H1 (cell line): ENCODE data around the gene SYNGR4. TPM values are rescaled to one million over a fixed set of nuclear protein-coding genes. Genes with fewer than 3 reads are reported as not detected.

Experiments
- CTCF ChIA-PET: fragments of 300-600 bp; sonication (Branson Sonifier 250); formaldehyde crosslinking; loops from one replicate; lab custom pipeline; 2021; ENCODE audit not compliant: partially characterized antibody; lab: Charles Lee
- POLR2A ChIA-PET: fragments of 300-600 bp; sonication (Branson Sonifier 250); formaldehyde crosslinking; loops from one replicate; lab custom pipeline; 2021; ENCODE audit warnings: inconsistent platforms; ENCODE audit not compliant: partially characterized antibody; lab: Charles Lee
- DNase-seq, 2 experiments: peaks; one replicate each; pipeline versions ENCODE4 v3.0.0 to v3.0.0-alpha.2; 2010 to 2022; ENCODE audit warnings: low spot score in 2 of 2, low read depth in 1 of 2, mixed read lengths in 1 of 2
- FAIRE-seq: peaks from 2 replicates; lab custom pipeline; 2011; peaks lifted over from hg19 to GRCh38; lab: Jason Lieb, UNC
- H2AFZ ChIP-seq: 2 replicates; pipeline ENCODE4 v1.8.1; 2012; ENCODE audit warnings: low read length, inconsistent platforms
- H2AK5ac ChIP-seq: 2 replicates; pipeline ENCODE4 v1.6.1; 2013; ENCODE audit warnings: low read depth, low read length
- H2BK120ac ChIP-seq: replicated peaks from 2 replicates; pipeline ENCODE3; 2013; ENCODE audit warnings: low read depth, low read length, inconsistent platforms
- H2BK12ac ChIP-seq: 2 replicates; pipeline ENCODE4 v1.6.1; 2013; ENCODE audit warnings: low read depth, low read length
- H2BK15ac ChIP-seq: 2 replicates; pipeline ENCODE4 v1.6.1; 2013; ENCODE audit warnings: low read length
- H2BK20ac ChIP-seq: 2 replicates; pipeline ENCODE4 v1.6.1; 2013; ENCODE audit warnings: low read length
- H2BK5ac ChIP-seq: 2 replicates; pipeline ENCODE4 v1.6.1; 2013; ENCODE audit warnings: low read depth, low read length
- H3K14ac ChIP-seq: 2 replicates; pipeline ENCODE4 v1.6.1; 2013; ENCODE audit warnings: inconsistent platforms; ENCODE audit not compliant: insufficient read length
- H3K18ac ChIP-seq: 2 replicates; pipeline ENCODE4 v1.6.1; 2013; ENCODE audit warnings: low read length; ENCODE audit errors: extremely low read depth
- H3K23ac ChIP-seq: 2 replicates; pipeline ENCODE4 v1.6.1; 2013; ENCODE audit warnings: inconsistent platforms; ENCODE audit not compliant: insufficient read length
- H3K23me2 ChIP-seq: 2 replicates; pipeline ENCODE4 v1.6.1; 2013; ENCODE audit warnings: low read depth, low read length
- H3K27ac ChIP-seq: 2 replicates; pipeline ENCODE4 v1.6.1; 2011; ENCODE audit warnings: low read depth, low read length, inconsistent platforms
- H3K27me3 ChIP-seq, 4 experiments: replicated peaks in 1 of 4; 1 replicate in 1 of 4; 2 replicates in 3 of 4; pipeline versions ENCODE4 v1.6.1 to v1.8.1; 2011 to 2013; ENCODE audit warnings: low read length in 3 of 4, mild to moderate bottlenecking in 3 of 4, inconsistent platforms in 2 of 4, mixed read lengths in 2 of 4, moderate library complexity in 1 of 4; ENCODE audit not compliant: control insufficient read depth in 3 of 4, insufficient read depth in 3 of 4; ENCODE audit errors: extremely low read depth in 1 of 4
- H3K36me3 ChIP-seq, 4 experiments: 2 replicates each; pipeline versions ENCODE4 v1.6.1 to v1.8.1; 2011 to 2013; ENCODE audit warnings: mild to moderate bottlenecking in 4 of 4, low read length in 3 of 4, moderate library complexity in 2 of 4, control low read depth in 1 of 4, inconsistent platforms in 1 of 4; ENCODE audit not compliant: insufficient read depth in 4 of 4, control insufficient read depth in 2 of 4
- H3K4ac ChIP-seq: replicated peaks from 2 replicates; pipeline ENCODE3; 2013; ENCODE audit warnings: low read length, low read depth, mixed read lengths, inconsistent platforms; ENCODE audit not compliant: insufficient read length
- H3K4me1 ChIP-seq, 4 experiments: replicated peaks in 1 of 4; 1 replicate in 1 of 4; 2 replicates in 3 of 4; pipeline versions ENCODE4 v1.6.1 to v1.8.1; 2011 to 2013; ENCODE audit warnings: low read length in 3 of 4, inconsistent platforms in 2 of 4, mixed read lengths in 1 of 4; ENCODE audit not compliant: insufficient read depth in 4 of 4, control insufficient read depth in 3 of 4
- H3K4me2 ChIP-seq, 2 experiments: 2 replicates each; pipeline versions ENCODE4 v1.6.1 to v1.8.1; 2011 to 2013; ENCODE audit warnings: low read depth in 2 of 2, low read length in 2 of 2, control low read depth in 1 of 2, inconsistent platforms in 1 of 2, mild to moderate bottlenecking in 1 of 2; ENCODE audit not compliant: insufficient read depth in 1 of 2
- H3K4me3 ChIP-seq, 4 experiments: fragments of 200-600, 300-600 bp in 1 of 4; sonication (generic), shearing (Covaris generic), sonication (Bioruptor Twin) in 1 of 4; 2 replicates each; pipeline versions ENCODE4 v1.5.1 to v1.8.1; 2011 to 2016; ENCODE audit warnings: low read length in 4 of 4, low read depth in 3 of 4, control low read depth in 2 of 4, inconsistent platforms in 2 of 4, mild to moderate bottlenecking in 2 of 4, mixed read lengths in 1 of 4, moderate library complexity in 1 of 4; ENCODE audit not compliant: insufficient read depth in 2 of 4; ENCODE audit errors: extremely low read depth in 1 of 4
- H3K56ac ChIP-seq: replicated peaks from 2 replicates; pipeline ENCODE3; 2013; ENCODE audit warnings: low read depth, mild to moderate bottlenecking, mixed read lengths, low read length, inconsistent platforms; ENCODE audit not compliant: insufficient read length
- H3K79me1 ChIP-seq: 2 replicates; pipeline ENCODE4 v1.6.1; 2013; ENCODE audit warnings: low read depth, low read length, control low read depth
- H3K79me2 ChIP-seq, 2 experiments: 2 replicates each; pipeline versions ENCODE4 v1.6.1 to v1.8.1; 2012 to 2013; ENCODE audit warnings: low read length in 2 of 2, mild to moderate bottlenecking in 2 of 2, inconsistent platforms in 1 of 2; ENCODE audit not compliant: insufficient read depth in 2 of 2, control insufficient read depth in 1 of 2
- H3K9ac ChIP-seq, 4 experiments: replicated peaks in 1 of 4; 1 replicate in 1 of 4; 2 replicates in 3 of 4; pipeline versions ENCODE4 v1.6.1 to v1.8.1; 2011 to 2013; ENCODE audit warnings: low read depth in 3 of 4, low read length in 3 of 4, control low read depth in 2 of 4, mild to moderate bottlenecking in 2 of 4, moderate library complexity in 2 of 4, inconsistent platforms in 1 of 4; ENCODE audit errors: extremely low read depth in 1 of 4
- H3K9me3 ChIP-seq, 2 experiments: 2 replicates each; pipeline versions ENCODE4 v1.6.1 to v1.8.1; 2012 to 2013; ENCODE audit warnings: mild to moderate bottlenecking in 2 of 2, moderate library complexity in 2 of 2, control low read depth in 1 of 2, inconsistent platforms in 1 of 2, low read depth in 1 of 2, low read length in 1 of 2, mixed read lengths in 1 of 2; ENCODE audit not compliant: insufficient read depth in 2 of 2
- H4K20me1 ChIP-seq, 2 experiments: replicated peaks in 1 of 2; 2 replicates each; pipeline versions ENCODE3 to v1.8.1; 2011 to 2013; ENCODE audit warnings: inconsistent platforms in 2 of 2, low read length in 2 of 2, mild to moderate bottlenecking in 1 of 2; ENCODE audit not compliant: insufficient read depth in 2 of 2, control insufficient read depth in 1 of 2
- H4K5ac ChIP-seq: 2 replicates; pipeline ENCODE4 v1.6.1; 2013; ENCODE audit warnings: low read length, low read depth, mixed read lengths, inconsistent platforms; ENCODE audit not compliant: insufficient read length
- H4K8ac ChIP-seq: 2 replicates; pipeline ENCODE4 v1.8.0; 2013; ENCODE audit warnings: mild to moderate bottlenecking, moderate library complexity, low read length, inconsistent platforms; ENCODE audit not compliant: insufficient read depth; ENCODE audit errors: extremely low read depth
- H4K91ac ChIP-seq: replicated peaks from 2 replicates; pipeline ENCODE3; 2013; ENCODE audit warnings: low read length, mixed read lengths, inconsistent platforms; ENCODE audit not compliant: insufficient read length
- CTBP2 ChIP-seq: IDR thresholded peaks from 2 replicates; pipeline ENCODE4 v1.7.0; 2011; ENCODE audit warnings: borderline replicate concordance, mild to moderate bottlenecking, moderate library complexity, mixed read lengths, low read length; ENCODE audit not compliant: insufficient read depth, insufficient read length
- KDM1A ChIP-seq: fragments of 200-600, 300-600 bp; sonication (generic); IDR thresholded peaks from 2 replicates; pipeline ENCODE4 v1.7.1; 2016; ENCODE audit warnings: mild to moderate bottlenecking, low read length, borderline replicate concordance
- SP2 ChIP-seq: IDR thresholded peaks from 2 replicates; pipeline ENCODE4 v1.6.1; 2012; ENCODE audit warnings: mild to moderate bottlenecking, low read length, inconsistent platforms
- SUZ12 ChIP-seq: fragments of 200-600 bp; sonication (generic); IDR thresholded peaks from 2 replicates; pipeline ENCODE4 v1.6.1; 2012; ENCODE audit warnings: mild to moderate bottlenecking, inconsistent platforms, low read length, moderate library complexity, mixed read lengths
- WGBS, 2 experiments: shearing (Covaris generic) in 1 of 2; methylation state at CpG; one replicate each; pipeline versions ENCODE4 v1.1.6 to v1.1.7; 2013 to 2015; ENCODE audit warnings: low lambda C conversion rate in 2 of 2, mixed read lengths in 2 of 2, inconsistent platforms in 1 of 2, low coverage in 1 of 2, missing lambda C conversion rate in 1 of 2; ENCODE audit not compliant: insufficient replicate concordance in 2 of 2, insufficient coverage in 1 of 2, insufficient read length in 1 of 2; ENCODE audit errors: extremely low coverage in 1 of 2, missing lambda C conversion rate in 1 of 2; 5-methylcytosine and 5-hydroxymethylcytosine counted together
- polyA plus RNA-seq, 7 experiments: library from polyadenylated mRNA; depleted of rRNA in 3 of 7; stranded (reverse) in 5 of 7; unstranded in 2 of 7; fragments of >200 nt in 5 of 7; fragments of 200-250 nt in 2 of 7; gene quantifications; 1 replicate in 5 of 7; 2 replicates in 1 of 7; 4 replicates in 1 of 7; pipeline versions ENCODE4 v1.2.1 to v1.2.3, GENCODE V29; 2011 to 2013; ENCODE audit warnings: missing spikeins in 2 of 7, mixed read lengths in 2 of 7
- total RNA-seq: library from RNA; stranded (reverse); fragmentation: NEBNext Ultra II Directional; extraction: Animal tissue kit (Norgen Biotek cat#: 25700); gene quantifications from 2 replicates; pipeline ENCODE4 v1.2.1, GENCODE V29; 2021

The SYNGR4 gene
- total and polyA plus RNA-seq, 2 of the 8 experiments (the other 6 are each of a cell fraction or from before 2014, with no cell fraction given), result 0.41 TPM; not detected in 1

DNA sequence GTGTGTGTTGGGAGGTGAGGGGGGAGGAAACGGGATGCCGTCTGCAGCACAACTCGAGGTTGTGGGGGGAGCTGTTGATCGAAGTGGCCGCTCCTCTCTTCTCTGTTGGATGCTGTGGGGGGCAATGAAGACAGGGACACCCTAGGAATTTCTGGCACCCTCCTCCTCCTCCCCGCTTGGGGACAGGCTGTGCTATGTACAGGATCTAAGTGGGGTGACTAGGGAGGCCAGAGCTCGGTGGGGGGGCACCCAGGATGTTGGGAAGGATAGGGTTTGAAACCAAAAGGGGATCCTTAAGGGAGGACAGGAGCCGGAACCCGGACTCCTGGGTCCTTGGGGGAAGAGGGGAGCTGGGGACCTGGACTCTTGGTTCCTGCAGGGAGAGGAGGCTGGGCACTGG lies 31.3 kb downstream of the SYNGR4 start:
- no peaks in the 10 kb centered on the region for H3K36me3 ChIP-seq
- peak overlapping the region in 1 of 4 experiments; percentile 65; a peak in 2 of 8 replicates for H3K4me3 ChIP-seq
- peaks cover 6 to 50% (median 42%) of the 10 kb centered on the region in 4 experiments for H3K27me3 ChIP-seq
- peak overlapping the region; percentile 67 to 81 for H3K4me2 ChIP-seq
- H2BK12ac ChIP-seq, result no peak overlapping the region
- H3K18ac ChIP-seq, result no peak overlapping the region; the same call in 1 of the 2 replicates
- ChIA-PET POLR2A (interaction anchor here (0.6 to 4.0 kb wide), 15 partner anchors 8 to 1609 kb away, joined by 3 to 20 read pairs (median 3); partner anchors contain the start of genes PLA2G4C, SPHK2, SYNGR4 and TMEM143), CTCF (interaction anchor here (0.6 to 0.9 kb wide), 4 partner anchors 37 to 243 kb away, joined by 3 to 4 read pairs (median 3); no protein-coding TSS in a partner anchor)
- TF ChIP-seq SUZ12 (no peak; the same call in 1 of the 2 replicates), SP2 (no peak), KDM1A (no peak), CTBP2 (no peak)
- H2BK5ac ChIP-seq, result no peak overlapping the region
- H4K5ac ChIP-seq, result no peak overlapping the region
- FAIRE-seq (no peak), DNase-seq (peak in 1 of 2 experiments; percentile 52)
- H3K23ac ChIP-seq, result no peak overlapping the region
- H2AK5ac ChIP-seq, result peak overlapping the region; percentile 53; the same call in 1 of the 2 replicates
- 0 out of 2 replicates have a peak overlapping the region, but pooled peaks have one; percentile 5 for H4K8ac ChIP-seq
- H2BK120ac ChIP-seq, result no peak overlapping the region
- no peak overlapping the region for H3K56ac ChIP-seq
- no peak overlapping the region for H3K4ac ChIP-seq
- no peak overlapping the region for H2AFZ ChIP-seq
- 48% methylated on average over 9 of the region's 9 CpGs; no CpG with 5 or more reads in 1 of the 2 experiments for WGBS, 2 experiments
- H4K20me1 ChIP-seq, result no peaks in the 10 kb centered on the region
- H3K79me1 ChIP-seq, result 0 out of 2 replicates have a peak, but pooled peaks cover 4% of the 10 kb centered on the region
- H2BK15ac ChIP-seq, result no peak overlapping the region
- peaks cover 0 to 6% of the 10 kb centered on the region in 2 experiments; a peak in 1 of 4 replicates for H3K79me2 ChIP-seq
- no peaks in the 10 kb centered on the region for H3K9me3 ChIP-seq
- no peak overlapping the region for H4K91ac ChIP-seq
- H3K14ac ChIP-seq, result no peak overlapping the region
- H3K4me1 ChIP-seq, result peaks cover 0 to 50% (median 32%) of the 10 kb centered on the region in 4 experiments; a peak in 6 of 7 replicates
- H3K23me2 ChIP-seq, result peaks cover 34% of the 10 kb centered on the region
- H3K9ac ChIP-seq, result no peak overlapping the region
- no peak overlapping the region for H3K27ac ChIP-seq
- H2BK20ac ChIP-seq, result no peak overlapping the region
